NCI-H1105 (cell line): ENCODE data around the gene ATP6V0E2.
"Not testable (repeated sequence)": the region's sequence is repeated elsewhere in the genome, so short reads cannot be mapped to it uniquely, and the experiment has no call there.

Experiments used
- DNase-seq: peaks from one replicate; lab custom pipeline; 2025; lab: John Stamatoyannopoulos, UW

The ATP6V0E2 gene

GRCh38 chr7:149879766-149880637 lies 6.2 kb downstream of the ATP6V0E2 start:
- no peak for DNase-seq

GRCh38 chr7:149880638-149881311 lies 7.0 kb downstream of the ATP6V0E2 start:
- DNase-seq = no peak

DNA sequence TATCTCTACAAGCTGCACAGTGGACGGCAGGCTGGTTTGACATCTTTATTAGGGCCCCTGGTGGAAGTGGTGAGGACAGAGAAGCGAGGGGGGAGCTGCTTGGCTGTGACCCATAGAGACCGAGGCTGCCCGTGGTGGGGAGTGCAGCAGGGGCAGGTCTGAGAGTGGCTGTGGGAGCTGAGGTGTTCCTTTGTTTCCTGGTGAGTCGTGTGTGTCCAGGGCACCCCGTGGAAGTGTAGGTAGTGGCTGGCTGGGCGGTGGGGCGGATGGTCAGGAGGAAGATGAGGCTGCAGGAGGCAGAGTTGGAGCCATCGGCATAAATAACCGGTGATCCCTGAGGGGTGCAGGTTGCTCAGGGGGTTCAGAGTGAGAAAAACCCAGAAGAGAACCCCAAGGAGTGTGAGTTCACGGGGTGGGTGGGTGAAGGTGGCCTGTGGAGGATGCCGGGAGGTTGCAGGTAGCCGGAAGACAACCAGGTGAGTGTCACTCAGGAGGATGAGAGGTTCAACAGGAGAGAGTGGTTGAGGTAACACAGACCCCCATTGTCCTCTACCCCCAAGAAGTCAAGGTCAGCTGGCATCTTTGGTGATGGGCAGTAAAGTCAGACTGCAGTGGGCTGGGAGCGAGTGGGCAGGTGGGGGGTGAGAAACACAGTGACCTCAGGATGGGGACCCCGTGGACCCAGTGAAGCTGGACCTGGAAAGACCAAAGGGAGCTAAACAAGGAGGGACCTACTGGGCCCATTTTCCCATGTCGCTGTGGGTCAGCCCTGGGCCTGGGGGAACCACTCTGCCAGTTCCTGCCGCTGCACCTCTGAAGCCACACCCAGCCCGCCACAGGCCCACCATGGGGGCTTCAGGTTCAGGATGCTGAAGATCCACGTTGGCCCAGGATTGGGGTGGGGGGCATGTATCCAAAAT lies 7.8 kb downstream of the ATP6V0E2 start:
- DNase-seq = no peak

DNA sequence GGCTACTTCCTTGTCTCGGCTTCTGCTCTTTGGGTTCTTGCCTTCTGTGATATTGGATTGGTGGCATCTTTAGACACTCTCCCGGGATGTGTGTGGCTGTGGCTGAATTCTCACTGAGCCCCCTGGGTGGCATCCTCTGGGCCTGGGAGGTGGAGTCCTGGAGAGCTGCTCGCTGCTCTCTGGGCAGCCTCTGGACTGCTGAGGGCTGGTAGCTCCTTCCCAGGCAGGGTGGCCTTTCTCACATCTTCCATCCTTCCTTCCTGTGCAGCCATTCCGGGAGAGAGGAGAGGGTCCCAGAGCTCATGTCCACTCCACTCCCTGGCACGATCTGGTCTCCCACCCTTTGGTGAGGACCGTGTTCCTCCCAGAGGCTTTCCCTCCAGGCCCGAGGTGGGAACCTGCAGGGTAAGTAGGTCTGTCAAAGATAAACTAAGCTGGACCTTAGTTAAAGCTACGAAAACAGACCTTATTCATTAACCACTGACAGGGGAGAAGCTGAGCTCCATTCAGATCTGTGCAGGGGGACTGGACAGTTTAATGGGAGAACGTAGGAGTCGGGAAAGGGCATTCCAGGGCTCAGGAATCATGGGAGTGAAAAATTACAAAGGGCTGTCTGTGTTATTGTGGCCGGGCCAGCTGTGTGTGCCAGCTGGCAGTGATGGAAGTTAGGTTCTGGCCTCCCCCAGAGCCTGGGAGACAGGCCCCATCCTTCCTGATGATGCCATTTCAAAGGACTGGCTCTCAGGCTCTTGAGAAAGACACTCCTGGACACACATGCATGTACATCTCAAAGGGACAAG lies 8.7 kb downstream of the ATP6V0E2 start:
- DNase-seq = no peak

DNA sequence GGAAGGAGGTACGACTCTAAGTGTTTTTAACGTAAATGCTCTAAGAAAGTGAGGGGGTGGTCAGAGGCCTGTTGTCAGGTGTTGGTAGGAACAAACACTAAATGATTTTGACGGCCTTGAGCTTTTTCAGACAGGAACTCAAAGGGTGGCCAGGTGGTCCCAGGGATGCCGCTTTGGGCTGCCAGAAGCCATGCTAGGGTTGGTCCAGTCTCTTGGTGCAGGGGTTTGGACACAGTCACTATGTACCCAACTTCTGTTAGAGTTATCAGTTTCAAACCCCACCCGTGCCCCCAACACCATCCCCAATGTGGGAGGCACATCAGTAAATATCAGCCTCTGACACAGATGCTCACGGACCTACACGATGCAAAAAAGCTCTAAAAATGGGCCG lies 9.3 kb downstream of the ATP6V0E2 start:
- no peak for DNase-seq

DNA sequence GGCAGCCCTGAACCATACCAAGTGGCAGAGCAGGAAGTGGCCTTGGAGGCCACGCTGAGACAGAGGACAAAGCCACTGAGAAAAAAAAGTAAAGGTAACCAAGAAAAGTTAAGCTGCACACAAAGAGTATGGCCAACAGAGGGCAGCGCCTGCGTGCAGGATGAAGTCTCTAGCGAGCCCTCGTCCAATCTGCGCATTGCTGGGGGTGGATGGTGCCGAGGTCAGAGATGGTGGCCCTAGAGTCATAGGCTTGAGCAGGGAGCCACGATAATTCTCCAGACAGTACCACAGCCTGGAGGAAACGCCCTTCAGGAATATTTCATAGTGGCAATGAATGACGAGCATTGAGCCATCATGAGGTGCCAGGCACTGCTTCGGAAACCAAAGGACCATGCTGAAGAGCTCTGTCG lies 9.7 kb downstream of the ATP6V0E2 start:
- DNase-seq = peak; percentile 57

DNA sequence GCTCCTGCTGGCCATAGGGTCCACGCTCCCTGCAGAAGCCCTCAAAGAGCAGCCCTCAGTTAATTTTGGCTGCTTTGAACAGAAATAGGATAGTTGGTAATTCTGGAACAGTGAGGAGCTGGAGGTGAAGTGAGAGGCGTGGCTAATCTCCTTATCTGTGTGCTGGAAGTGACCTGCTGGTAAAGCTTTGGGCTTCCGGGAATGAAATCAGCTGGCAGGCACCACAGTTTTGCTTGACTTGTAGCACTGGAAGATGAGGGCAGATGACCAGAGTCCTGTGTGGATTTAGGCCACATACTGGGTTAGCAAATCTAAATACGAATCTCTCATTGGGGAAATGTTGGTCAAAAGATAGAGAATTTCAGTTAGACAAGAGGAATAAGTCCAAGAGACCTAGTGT lies 10.2 kb downstream of the ATP6V0E2 start:
- DNase-seq = no peak

- no peak for DNase-seq
Measured at GRCh38 chr7:149884541-149884940, 10.8 kb downstream of the ATP6V0E2 start.

DNA sequence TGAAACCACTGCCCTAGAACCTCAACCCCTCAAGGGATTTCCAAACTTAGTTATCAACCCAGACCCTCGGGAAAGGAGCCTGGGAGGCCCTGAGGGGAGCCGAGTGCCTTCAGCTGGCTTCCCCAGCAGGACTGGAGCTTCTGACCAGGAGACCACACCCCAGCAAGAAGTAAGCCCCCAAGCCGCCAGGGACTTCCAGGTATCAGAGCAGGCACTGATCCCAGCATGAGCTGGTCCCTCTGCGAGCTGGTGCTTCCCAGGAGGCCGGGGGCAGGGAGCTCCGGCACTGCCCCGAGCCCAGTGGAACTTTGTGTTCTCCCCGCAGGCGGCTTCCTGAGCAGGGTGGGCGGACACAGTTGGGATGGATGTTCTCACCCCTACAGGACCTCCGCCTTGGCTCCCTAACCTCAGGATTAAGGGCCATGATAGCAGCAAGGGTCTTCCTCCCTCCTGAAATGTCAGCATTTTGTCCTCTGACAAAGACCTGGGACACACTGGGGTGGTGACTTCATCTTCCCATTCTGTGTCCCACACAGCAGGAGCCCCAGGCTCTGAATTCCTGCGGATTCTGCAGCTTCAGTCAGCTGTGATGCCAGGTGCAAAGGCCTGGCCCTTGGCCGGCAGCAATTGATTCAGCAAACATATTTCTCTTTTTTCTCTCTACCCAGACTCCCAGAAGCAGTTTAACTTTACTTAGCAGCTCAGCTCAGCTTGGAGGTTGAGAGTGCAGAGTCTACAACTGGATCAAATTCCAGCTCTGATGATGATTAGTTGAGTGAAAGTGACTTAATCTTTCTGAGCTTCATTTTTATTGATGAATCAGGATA lies 11.6 kb downstream of the ATP6V0E2 start:
- DNase-seq = no peak

DNA sequence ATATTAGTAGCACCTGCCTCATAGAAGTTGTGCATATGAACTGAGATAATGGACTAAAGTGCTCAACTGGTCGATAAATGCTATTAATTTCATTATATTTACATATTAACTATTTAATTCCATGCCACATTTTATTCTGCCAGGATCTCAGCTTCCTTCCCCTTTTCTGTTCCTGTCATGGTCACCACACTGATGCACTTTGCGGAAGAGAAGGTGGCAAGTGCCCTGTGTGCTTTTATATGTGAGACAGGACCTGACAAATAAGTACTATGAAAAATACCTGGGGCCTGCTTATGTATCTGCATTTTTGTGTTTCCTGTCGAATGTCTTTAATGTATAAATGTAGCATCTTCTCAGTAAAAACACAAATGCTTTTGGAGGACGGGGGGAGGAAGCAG lies 12.2 kb downstream of the ATP6V0E2 start:
- DNase-seq = no peak

- no peak for DNase-seq
Measured at GRCh38 chr7:149887311-149887710, 13.5 kb downstream of the ATP6V0E2 start.

GRCh38 chr7:149890715-149891114 lies 16.9 kb downstream of the ATP6V0E2 start:
- DNase-seq = not testable (repeated sequence)

GRCh38 chr7:149894957-149895356 lies 21.2 kb downstream of the ATP6V0E2 start:
- not testable (repeated sequence) for DNase-seq

- not testable (repeated sequence) for DNase-seq
Measured at GRCh38 chr7:149907776-149908376, 34.1 kb downstream of the ATP6V0E2 start.

- not testable (repeated sequence) for DNase-seq
Measured at GRCh38 chr7:149910219-149910618, 36.5 kb downstream of the ATP6V0E2 start.

GRCh38 chr7:149912126-149912525 lies 38.4 kb downstream of the ATP6V0E2 start:
- DNase-seq = not testable (repeated sequence)

DNA sequence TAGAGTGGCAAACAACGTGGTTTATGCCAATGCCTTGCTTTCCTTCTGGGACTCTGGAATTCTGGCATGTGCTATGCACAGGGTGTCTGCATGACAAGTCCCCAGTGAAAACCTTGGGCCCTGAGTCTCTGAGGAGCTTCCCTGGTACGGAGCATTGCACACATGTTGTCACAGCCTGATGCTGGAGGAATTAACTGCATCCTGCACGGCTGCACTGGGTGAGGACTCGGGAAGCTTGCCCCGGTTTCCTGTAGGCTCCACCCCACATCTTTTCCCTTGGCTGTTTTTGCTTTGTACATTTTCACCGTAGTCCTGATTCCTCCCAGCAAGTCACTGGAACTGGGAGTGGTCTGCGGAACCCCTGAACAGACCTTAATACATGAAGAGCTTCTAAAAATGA lies 52.6 kb downstream of the ATP6V0E2 start:
- not testable (repeated sequence) for DNase-seq
